ENCODE results near the gene APOB. TPM values are rescaled to one million over a fixed set of nuclear protein-coding genes. Genes with fewer than 3 reads are reported as not detected.

The APOB gene
- total and polyA plus RNA-seq, 2 of the 13 experiments (the other 11 are each of a cell fraction or from before 2014, with no cell fraction given) = 1,569 to 2,515 TPM

DNA sequence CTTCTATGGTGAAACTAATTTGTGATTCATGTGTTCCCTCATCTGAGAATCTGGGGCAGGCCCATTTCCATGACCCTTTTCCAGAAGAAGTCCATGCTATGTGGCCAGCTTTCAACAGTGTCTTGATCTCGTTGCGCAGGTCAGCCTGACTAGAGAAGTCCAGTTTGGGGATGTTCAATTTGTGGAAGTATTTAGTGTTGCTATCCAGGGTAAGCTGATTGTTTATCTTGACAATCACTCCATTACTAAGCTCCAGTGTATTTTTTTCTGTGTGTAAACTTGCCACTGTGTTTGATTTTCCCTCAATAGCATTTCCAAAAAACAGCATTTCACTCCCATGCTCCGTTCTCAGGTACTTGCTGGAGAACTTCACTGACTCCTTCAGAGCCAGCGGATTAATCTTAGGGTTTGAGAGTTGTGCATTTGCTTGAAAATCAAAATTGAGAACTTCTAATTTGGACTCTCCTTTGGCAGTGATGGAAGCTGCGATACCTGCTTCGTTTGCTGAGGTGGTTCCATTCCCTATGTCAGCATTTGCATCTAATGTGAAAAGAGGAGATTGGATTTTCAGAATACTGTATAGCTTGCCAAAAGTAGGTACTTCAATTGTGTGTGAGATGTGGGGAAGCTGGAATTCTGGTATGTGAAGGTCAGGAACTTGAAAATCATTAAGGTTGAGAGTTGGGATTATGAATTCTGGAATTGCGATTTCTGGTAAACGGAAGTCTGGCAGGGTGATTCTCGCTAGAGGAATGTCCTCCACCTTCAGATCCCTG is 35.7 kb downstream of the APOB start (continued):
- TF ChIP-seq DNMT3B (CRISPR knock-in tag; conservative IDR thresholded peaks at IDR 0.05) (0 out of 2 replicates have a peak, but pooled peaks have one; percentile 23), ZNF543 (CRISPR knock-in tag; IDR thresholded peaks at IDR 0.05) (0 out of 2 replicates have a peak, but pooled peaks have one; percentile 49), MIXL1 (CRISPR knock-in tag; IDR thresholded peaks at IDR 0.05) (peak; percentile 45; the same call in 1 of the 2 replicates), ZNF124 (CRISPR knock-in tag; IDR thresholded peaks at IDR 0.05) (no peak), PRPF4 (IDR thresholded peaks at IDR 0.05; ENCODE audit: low read depth, low read length, poor library complexity, severe bottlenecking) (peak; percentile 56), IKZF4 (CRISPR knock-in tag; IDR thresholded peaks at IDR 0.05; ENCODE audit: borderline replicate concordance, low read depth, not compliant biosample characterization) (no peak), ZNF10 (CRISPR knock-in tag; IDR thresholded peaks at IDR 0.05; ENCODE audit: borderline replicate concordance, low read depth) (no peak), HDAC2 (CRISPR knock-in tag; IDR thresholded peaks at IDR 0.05) (no peak), FOXO1 (CRISPR knock-in tag; IDR thresholded peaks at IDR 0.05) (no peak), RBM22 (optimal IDR thresholded peaks at IDR 0.05; ENCODE audit: low read length) (peak; percentile 96), MLLT10 (CRISPR knock-in tag; IDR thresholded peaks at IDR 0.05) (no peak), ZNF256 (CRISPR knock-in tag; conservative IDR thresholded peaks at IDR 0.05) (0 out of 2 replicates have a peak, but pooled peaks have one; percentile 29), SRSF1 (optimal IDR thresholded peaks at IDR 0.05; ENCODE audit: low read depth, low read length) (no peak), TEAD3 (CRISPR knock-in tag; optimal IDR thresholded peaks at IDR 0.05; ENCODE audit: borderline replicate concordance) (no peak), ZNF777 (CRISPR knock-in tag; IDR thresholded peaks at IDR 0.05) (no peak), POLR2G (IDR thresholded peaks at IDR 0.05; ENCODE audit: low read depth, low read length) (peak; percentile 86), PITX1 (CRISPR knock-in tag; IDR thresholded peaks at IDR 0.05) (0 out of 2 replicates have a peak, but pooled peaks have one; percentile 32)
- TF ChIP-seq, protein P1, sequence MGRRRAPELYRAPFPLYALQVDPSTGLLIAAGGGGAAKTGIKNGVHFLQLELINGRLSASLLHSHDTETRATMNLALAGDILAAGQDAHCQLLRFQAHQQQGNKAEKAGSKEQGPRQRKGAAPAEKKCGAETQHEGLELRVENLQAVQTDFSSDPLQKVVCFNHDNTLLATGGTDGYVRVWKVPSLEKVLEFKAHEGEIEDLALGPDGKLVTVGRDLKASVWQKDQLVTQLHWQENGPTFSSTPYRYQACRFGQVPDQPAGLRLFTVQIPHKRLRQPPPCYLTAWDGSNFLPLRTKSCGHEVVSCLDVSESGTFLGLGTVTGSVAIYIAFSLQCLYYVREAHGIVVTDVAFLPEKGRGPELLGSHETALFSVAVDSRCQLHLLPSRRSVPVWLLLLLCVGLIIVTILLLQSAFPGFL (CRISPR knock-in tag; IDR thresholded peaks at IDR 0.05) = no peak
- TF ChIP-seq, protein P2, sequence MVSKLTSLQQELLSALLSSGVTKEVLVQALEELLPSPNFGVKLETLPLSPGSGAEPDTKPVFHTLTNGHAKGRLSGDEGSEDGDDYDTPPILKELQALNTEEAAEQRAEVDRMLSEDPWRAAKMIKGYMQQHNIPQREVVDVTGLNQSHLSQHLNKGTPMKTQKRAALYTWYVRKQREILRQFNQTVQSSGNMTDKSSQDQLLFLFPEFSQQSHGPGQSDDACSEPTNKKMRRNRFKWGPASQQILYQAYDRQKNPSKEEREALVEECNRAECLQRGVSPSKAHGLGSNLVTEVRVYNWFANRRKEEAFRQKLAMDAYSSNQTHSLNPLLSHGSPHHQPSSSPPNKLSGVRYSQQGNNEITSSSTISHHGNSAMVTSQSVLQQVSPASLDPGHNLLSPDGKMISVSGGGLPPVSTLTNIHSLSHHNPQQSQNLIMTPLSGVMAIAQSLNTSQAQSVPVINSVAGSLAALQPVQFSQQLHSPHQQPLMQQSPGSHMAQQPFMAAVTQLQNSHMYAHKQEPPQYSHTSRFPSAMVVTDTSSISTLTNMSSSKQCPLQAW (CRISPR knock-in tag; IDR thresholded peaks at IDR 0.05) = no peak; the same call in 1 of the 2 replicates
- TF ChIP-seq, protein P3, sequence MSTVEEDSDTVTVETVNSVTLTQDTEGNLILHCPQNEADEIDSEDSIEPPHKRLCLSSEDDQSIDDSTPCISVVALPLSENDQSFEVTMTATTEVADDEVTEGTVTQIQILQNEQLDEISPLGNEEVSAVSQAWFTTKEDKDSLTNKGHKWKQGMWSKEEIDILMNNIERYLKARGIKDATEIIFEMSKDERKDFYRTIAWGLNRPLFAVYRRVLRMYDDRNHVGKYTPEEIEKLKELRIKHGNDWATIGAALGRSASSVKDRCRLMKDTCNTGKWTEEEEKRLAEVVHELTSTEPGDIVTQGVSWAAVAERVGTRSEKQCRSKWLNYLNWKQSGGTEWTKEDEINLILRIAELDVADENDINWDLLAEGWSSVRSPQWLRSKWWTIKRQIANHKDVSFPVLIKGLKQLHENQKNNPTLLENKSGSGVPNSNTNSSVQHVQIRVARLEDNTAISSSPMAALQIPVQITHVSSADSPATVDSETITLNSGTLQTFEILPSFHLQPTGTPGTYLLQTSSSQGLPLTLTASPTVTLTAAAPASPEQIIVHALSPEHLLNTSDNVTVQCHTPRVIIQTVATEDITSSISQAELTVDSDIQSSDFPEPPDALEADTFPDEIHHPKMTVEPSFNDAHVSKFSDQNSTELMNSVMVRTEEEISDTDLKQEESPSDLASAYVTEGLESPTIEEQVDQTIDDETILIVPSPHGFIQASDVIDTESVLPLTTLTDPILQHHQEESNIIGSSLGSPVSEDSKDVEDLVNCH (CRISPR knock-in tag; IDR thresholded peaks at IDR 0.05) = no peak
- TF ChIP-seq, protein P4, sequence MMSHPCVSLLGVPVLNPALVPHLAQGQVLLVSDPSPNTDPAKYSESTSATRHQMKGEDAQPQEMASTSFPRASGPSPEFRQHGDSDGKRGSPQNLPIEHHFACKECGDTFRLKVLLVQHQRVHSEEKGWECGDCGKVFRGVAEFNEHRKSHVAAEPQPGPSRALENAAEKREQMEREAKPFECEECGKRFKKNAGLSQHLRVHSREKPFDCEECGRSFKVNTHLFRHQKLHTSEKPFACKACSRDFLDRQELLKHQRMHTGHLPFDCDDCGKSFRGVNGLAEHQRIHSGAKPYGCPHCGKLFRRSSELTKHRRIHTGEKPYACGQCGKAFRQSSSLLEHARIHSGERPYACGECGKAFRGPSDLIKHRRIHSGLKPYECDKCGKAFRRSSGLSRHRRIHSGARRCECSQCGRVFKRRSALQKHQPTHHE (CRISPR knock-in tag; IDR thresholded peaks at IDR 0.05; ENCODE audit: borderline replicate concordance) = 0 out of 2 replicates have a peak, but pooled peaks have one; percentile 12
- TF ChIP-seq, protein P5, sequence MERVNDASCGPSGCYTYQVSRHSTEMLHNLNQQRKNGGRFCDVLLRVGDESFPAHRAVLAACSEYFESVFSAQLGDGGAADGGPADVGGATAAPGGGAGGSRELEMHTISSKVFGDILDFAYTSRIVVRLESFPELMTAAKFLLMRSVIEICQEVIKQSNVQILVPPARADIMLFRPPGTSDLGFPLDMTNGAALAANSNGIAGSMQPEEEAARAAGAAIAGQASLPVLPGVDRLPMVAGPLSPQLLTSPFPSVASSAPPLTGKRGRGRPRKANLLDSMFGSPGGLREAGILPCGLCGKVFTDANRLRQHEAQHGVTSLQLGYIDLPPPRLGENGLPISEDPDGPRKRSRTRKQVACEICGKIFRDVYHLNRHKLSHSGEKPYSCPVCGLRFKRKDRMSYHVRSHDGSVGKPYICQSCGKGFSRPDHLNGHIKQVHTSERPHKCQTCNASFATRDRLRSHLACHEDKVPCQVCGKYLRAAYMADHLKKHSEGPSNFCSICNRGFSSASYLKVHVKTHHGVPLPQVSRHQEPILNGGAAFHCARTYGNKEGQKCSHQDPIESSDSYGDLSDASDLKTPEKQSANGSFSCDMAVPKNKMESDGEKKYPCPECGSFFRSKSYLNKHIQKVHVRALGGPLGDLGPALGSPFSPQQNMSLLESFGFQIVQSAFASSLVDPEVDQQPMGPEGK (CRISPR knock-in tag; IDR thresholded peaks at IDR 0.05) = no peak

All from HepG2 (cell line).